A673 (cell line): ENCODE data around the gene COQ8A. TPM values are rescaled to one million over a fixed set of nuclear protein-coding genes. Genes with fewer than 3 reads are reported as not detected.

Experiments
- BruUV-seq: library from RNA; stranded (reverse); fragments of 400-500 nt; replicated peaks from 2 replicates; lab custom pipeline; 2021; lab: Mats Ljungman, UMichigan
- CTCF ChIA-PET: fragments of 300-600 bp; sonication (Branson Sonifier 250); formaldehyde crosslinking; loops from one replicate; lab custom pipeline; 2022; ENCODE audit warnings: antibody characterized with exemption; lab: Charles Lee
- POLR2A ChIA-PET: fragments of 300-600 bp; sonication (Branson Sonifier 250); formaldehyde crosslinking; loops from one replicate; lab custom pipeline; 2022; ENCODE audit warnings: antibody characterized with exemption; ENCODE audit not compliant: low non-redundant PET; lab: Charles Lee
- DNase-seq: peaks from one replicate; pipeline ENCODE4 v3.0.0-alpha.2; 2015; ENCODE audit warnings: low spot score
- H3K27ac ChIP-seq: fragments of 200-600 bp; sonication (generic); 2 replicates; pipeline ENCODE4 v1.5.1; 2016; ENCODE audit warnings: mixed run types, low read depth, mild to moderate bottlenecking, mixed read lengths, antibody characterized with exemption, low read length; ENCODE audit not compliant: poor library complexity, severe bottlenecking
- H3K27me3 ChIP-seq: fragments of 200-600 bp; sonication (generic); replicated peaks from 2 replicates; pipeline ENCODE4 v1.6.1; 2017; ENCODE audit warnings: mixed run types, low read depth, mild to moderate bottlenecking, mixed read lengths, antibody characterized with exemption, low read length; ENCODE audit not compliant: insufficient read depth, poor library complexity
- H3K36me3 ChIP-seq: fragments of 200-600 bp; sonication (generic); 2 replicates; pipeline ENCODE4 v1.6.1; 2016; ENCODE audit warnings: mixed run types, mild to moderate bottlenecking, mixed read lengths, antibody characterized with exemption, low read length; ENCODE audit not compliant: insufficient read depth, poor library complexity, severe bottlenecking
- H3K4me1 ChIP-seq: fragments of 200-600 bp; sonication (generic); 2 replicates; pipeline ENCODE4 v1.6.1; 2017; ENCODE audit warnings: mixed run types, mild to moderate bottlenecking, mixed read lengths, antibody characterized with exemption, low read length; ENCODE audit not compliant: insufficient read depth, poor library complexity, severe bottlenecking
- H3K4me3 ChIP-seq: fragments of 200-600 bp; sonication (generic); 2 replicates; pipeline ENCODE4 v1.5.1; 2016; ENCODE audit warnings: low read depth, mixed run types, mild to moderate bottlenecking, mixed read lengths, low read length; ENCODE audit not compliant: poor library complexity, severe bottlenecking
- H3K9me3 ChIP-seq: fragments of 200-600 bp; sonication (generic); 2 replicates; pipeline ENCODE4 v1.6.1; 2016; ENCODE audit warnings: mixed run types, low read depth, mild to moderate bottlenecking, mixed read lengths, antibody characterized with exemption, low read length; ENCODE audit not compliant: poor library complexity, severe bottlenecking
- CTCF ChIP-seq: fragments of 300-800, 200-600 bp; sonication (generic); conservative IDR thresholded peaks from 2 replicates; pipeline ENCODE4 v1.5.1; 2017; ENCODE audit warnings: low read depth, mild to moderate bottlenecking, antibody characterized with exemption, low read length, moderate library complexity, mixed read lengths
- EZH2 ChIP-seq: fragments of 200-600 bp; sonication (generic); IDR thresholded peaks from 2 replicates; pipeline ENCODE4 v1.6.1; 2017; ENCODE audit warnings: borderline replicate concordance, low read depth, mild to moderate bottlenecking, mixed read lengths, antibody characterized with exemption, low read length; ENCODE audit not compliant: poor library complexity, severe bottlenecking
- intact Hi-C: fragments of 100-400 bp; cut with micrococcal nuclease; formaldehyde crosslinking; loops from one replicate; pipeline ENCODE4 v1.10.0; 2022; ENCODE audit not compliant: unreplicated experiment
- total RNA-seq: library from RNA; stranded (reverse); gene quantifications from 2 replicates; pipeline ENCODE4 v1.2.3, GENCODE V29; 2021

COQ8A gene
- total RNA-seq, 1 experiment from 2014 or later, result 7.7 TPM

- H3K4me3 ChIP-seq, result no peak overlapping the region
- H3K9me3 ChIP-seq, result no peaks in the 10 kb centered on the region
- no peak overlapping the region for H3K27ac ChIP-seq
- no peak for DNase-seq
- POLR2A ChIA-PET, result no interaction called here
- CTCF ChIA-PET, result interaction anchor here (0.6 kb wide), 1 partner anchor 1067 kb away, joined by 3 read pairs; the partner anchor contains the start of gene TMEM63A
- H3K36me3 ChIP-seq, result no peaks in the 10 kb centered on the region
- BruUV-seq, result no TSS peak
- TF ChIP-seq EZH2 (no peak), CTCF (no peak)
- H3K27me3 ChIP-seq, result no peaks in the 10 kb centered on the region
- no peaks in the 10 kb centered on the region for H3K4me1 ChIP-seq
- intact Hi-C loops, result no loop called here
Measured at GRCh38 chr1:226948996-226949395, 8.9 kb downstream of the COQ8A start.

GRCh38 chr1:226949401-226949800, 9.3 kb downstream of the COQ8A start:
- TF ChIP-seq CTCF, result no peak
- TF ChIP-seq EZH2, result no peak
- H3K4me3 ChIP-seq, result no peak overlapping the region
- H3K27me3 ChIP-seq, result no peaks in the 10 kb centered on the region
- BruUV-seq, result no TSS peak
- no peaks in the 10 kb centered on the region for H3K9me3 ChIP-seq
- DNase-seq, result no peak
- CTCF ChIA-PET, result no interaction called here
- H3K4me1 ChIP-seq, result no peaks in the 10 kb centered on the region
- POLR2A ChIA-PET, result no interaction called here
- no peaks in the 10 kb centered on the region for H3K36me3 ChIP-seq
- H3K27ac ChIP-seq, result no peak overlapping the region
- intact Hi-C loops, result no loop called here

- no peak overlapping the region for H3K27ac ChIP-seq
- DNase-seq, result no peak
- ChIA-PET CTCF (no interaction called here), POLR2A (no interaction called here)
- H3K4me1 ChIP-seq, result no peaks in the 10 kb centered on the region
- H3K36me3 ChIP-seq, result no peaks in the 10 kb centered on the region
- no peaks in the 10 kb centered on the region for H3K9me3 ChIP-seq
- no TSS peak for BruUV-seq
- H3K4me3 ChIP-seq, result no peak overlapping the region
- intact Hi-C loops, result no loop called here
- TF ChIP-seq CTCF (no peak), EZH2 (no peak)
- H3K27me3 ChIP-seq, result no peaks in the 10 kb centered on the region
Measured at GRCh38 chr1:226950316-226950715, 10.2 kb downstream of the COQ8A start.
